Lower leg skin (tissue), 3 donors: Measurements from ENCODE around the gene GSE1.

Experiments used
- CTCF ChIP-seq, 3 donors: fragments of 450-650 bp; IDR thresholded peaks; one replicate each; pipeline ENCODE4 v1.5.1; 2016; ENCODE audit warnings: antibody characterized with exemption in 3 of 3, mild to moderate bottlenecking in 3 of 3, moderate library complexity in 2 of 3
- POLR2A ChIP-seq, 2 donors: fragments of 450-650 bp; IDR thresholded peaks; one replicate each; pipeline ENCODE4 v1.6.1; 2016 to 2017; ENCODE audit warnings: antibody characterized with exemption in 2 of 2, mild to moderate bottlenecking in 1 of 2, moderate library complexity in 1 of 2

GRCh38 chr16:85575920-85576319 lies 37.2 kb upstream of the GSE1 start:
- no peak for TF ChIP-seq CTCF (IDR thresholded peaks at IDR 0.05)
- no peak for TF ChIP-seq POLR2A (IDR thresholded peaks at IDR 0.05)
